Esophagus muscularis mucosa (tissue), 4 donors: ENCODE measurements around the gene TMEM258.

Source experiments
- EP300 ChIP-seq: sonication (generic); formaldehyde crosslinking; IDR thresholded peaks from one replicate; pipeline ENCODE4 v1.6.1; 2017; ENCODE audit warnings: antibody characterized with exemption
- POLR2A ChIP-seq: fragments of 450-650 bp; IDR thresholded peaks from one replicate; pipeline ENCODE4 v1.6.1; 2017; ENCODE audit warnings: antibody characterized with exemption, moderate library complexity, mild to moderate bottlenecking, low read depth
- POLR2AphosphoS5 ChIP-seq, 2 donors: sonication (generic); formaldehyde crosslinking; IDR thresholded peaks; one replicate each; pipeline ENCODE4 v1.6.1; 2017; ENCODE audit warnings: antibody characterized with exemption in 2 of 2
- TF ChIP-seq, protein P1 (sequence below), 3 experiments: fragments of 200-600 bp in 2 of 3; fragments of 450-650 bp in 1 of 3; sonication (generic) in 2 of 3; IDR thresholded peaks; one replicate each; pipeline ENCODE4 v1.5.1; 2017 to 2019; ENCODE audit warnings: antibody characterized with exemption in 3 of 3, mild to moderate bottlenecking in 2 of 3, moderate library complexity in 1 of 3

DNA sequence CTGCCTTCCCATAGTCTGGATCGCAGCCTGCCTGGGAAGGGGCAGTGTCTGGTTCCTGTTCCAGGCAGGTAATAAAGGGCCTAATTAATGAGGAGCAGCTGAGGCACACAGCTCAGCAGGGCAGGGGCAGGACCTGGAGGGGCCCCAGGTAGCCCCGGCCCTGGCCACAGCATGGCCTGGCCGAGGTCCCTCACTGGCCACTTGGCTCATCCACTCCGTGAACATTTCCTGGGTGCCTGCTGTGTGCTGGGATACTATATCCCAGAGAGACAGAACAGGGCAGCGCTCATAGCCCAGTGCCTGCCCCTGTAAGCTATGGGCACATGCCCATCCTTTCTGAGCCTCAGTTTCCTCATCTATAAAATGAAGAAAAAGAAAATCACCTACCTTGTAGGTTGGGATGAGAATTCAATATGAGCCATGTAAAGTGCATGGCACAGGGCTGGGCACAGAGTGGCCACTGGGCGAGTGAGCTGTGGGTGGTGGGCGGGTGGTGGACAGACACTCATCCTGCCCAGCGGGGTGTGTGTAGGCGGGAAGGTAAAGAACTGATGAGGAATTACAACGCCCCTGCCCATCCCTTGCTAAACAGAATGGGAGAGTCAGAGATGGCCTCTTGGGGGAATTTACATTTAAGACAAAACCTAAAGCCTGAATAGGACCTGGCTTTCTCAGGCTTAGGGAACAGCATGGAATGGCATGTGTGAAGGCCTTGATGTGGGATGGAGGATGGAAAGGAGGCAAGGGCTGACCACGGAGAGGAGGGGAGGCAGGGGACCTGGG is 30.8 kb downstream of the TMEM258 start:
- TF ChIP-seq, protein P1, sequence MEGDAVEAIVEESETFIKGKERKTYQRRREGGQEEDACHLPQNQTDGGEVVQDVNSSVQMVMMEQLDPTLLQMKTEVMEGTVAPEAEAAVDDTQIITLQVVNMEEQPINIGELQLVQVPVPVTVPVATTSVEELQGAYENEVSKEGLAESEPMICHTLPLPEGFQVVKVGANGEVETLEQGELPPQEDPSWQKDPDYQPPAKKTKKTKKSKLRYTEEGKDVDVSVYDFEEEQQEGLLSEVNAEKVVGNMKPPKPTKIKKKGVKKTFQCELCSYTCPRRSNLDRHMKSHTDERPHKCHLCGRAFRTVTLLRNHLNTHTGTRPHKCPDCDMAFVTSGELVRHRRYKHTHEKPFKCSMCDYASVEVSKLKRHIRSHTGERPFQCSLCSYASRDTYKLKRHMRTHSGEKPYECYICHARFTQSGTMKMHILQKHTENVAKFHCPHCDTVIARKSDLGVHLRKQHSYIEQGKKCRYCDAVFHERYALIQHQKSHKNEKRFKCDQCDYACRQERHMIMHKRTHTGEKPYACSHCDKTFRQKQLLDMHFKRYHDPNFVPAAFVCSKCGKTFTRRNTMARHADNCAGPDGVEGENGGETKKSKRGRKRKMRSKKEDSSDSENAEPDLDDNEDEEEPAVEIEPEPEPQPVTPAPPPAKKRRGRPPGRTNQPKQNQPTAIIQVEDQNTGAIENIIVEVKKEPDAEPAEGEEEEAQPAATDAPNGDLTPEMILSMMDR (IDR thresholded peaks at IDR 0.05), result no peak
- TF ChIP-seq POLR2A, result no peak
- TF ChIP-seq EP300, result no peak
- no peak for TF ChIP-seq POLR2AphosphoS5 (IDR thresholded peaks at IDR 0.05)
